Fibroblast of skin of left biceps (primary cell): ENCODE results near the gene SIL1.
A peak's percentile ranks its signal among the peaks of the same experiment; 100 is the strongest.
"Not testable (repeated sequence)": the region's sequence is repeated elsewhere in the genome, so short reads cannot be mapped to it uniquely, and the experiment has no call there.

Experiments used
- DNase-seq, 2 experiments: peaks; one replicate each; pipeline ENCODE4 v3.0.0-alpha.2; 2013; ENCODE audit warnings: low read depth in 2 of 2

The SIL1 gene

GRCh38 chr5:139141446-139142204, 56.5 kb downstream of the SIL1 start:
- no peak for DNase-seq

GRCh38 chr5:139140591-139141071, 57.5 kb downstream of the SIL1 start:
- DNase-seq: peak in 1 of 2 experiments; percentile 36

DNA sequence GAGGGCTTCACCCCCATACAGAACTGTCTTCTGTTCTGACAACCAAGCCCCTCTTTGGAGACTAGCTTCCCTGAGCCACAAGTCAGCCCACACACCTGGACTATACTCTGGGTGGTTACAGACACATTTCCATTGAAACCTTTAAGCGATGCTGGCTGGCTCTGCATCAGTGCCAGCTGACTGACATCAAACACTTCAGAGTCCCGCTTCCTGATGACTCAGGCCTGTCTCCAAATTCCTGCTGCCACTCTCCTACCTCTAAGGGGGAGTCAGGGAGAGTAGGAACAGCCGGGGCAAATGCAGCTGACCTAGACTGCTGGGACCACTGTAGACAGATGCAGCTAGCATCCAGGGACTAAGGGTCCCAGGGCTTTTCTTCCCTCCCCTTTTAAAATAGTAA, 59.4 kb downstream of the SIL1 start:
- DNase-seq: no peak

- DNase-seq: no peak
These were observed 60.1 kb downstream of the SIL1 start for GRCh38 chr5:139138109-139138508.

DNA sequence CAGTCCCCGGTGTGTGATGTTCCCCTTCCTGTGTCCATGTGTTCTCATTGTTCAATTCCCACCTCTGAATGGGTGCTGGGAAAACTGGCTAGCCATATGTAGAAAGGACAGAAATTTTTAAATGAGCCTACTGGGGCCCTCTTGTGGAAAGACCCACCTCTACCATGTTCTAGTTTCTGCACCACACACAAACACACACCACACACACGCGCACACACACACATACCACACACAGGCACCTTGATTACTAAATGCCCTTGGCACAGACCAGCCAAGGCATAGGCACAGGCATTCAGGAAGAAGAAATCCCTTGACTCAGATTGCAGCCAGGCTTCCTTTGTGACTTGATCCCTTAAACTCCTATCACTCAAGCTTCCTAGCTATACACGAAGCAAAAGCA, 60.5 kb downstream of the SIL1 start:
- DNase-seq: no peak

GRCh38 chr5:139134906-139135305, 63.3 kb downstream of the SIL1 start:
- DNase-seq: no peak

GRCh38 chr5:139133282-139133681, 64.9 kb downstream of the SIL1 start:
- DNase-seq: no peak

GRCh38 chr5:139132515-139132914, 65.7 kb downstream of the SIL1 start:
- DNase-seq: no peak

GRCh38 chr5:139131921-139132432, 66.2 kb downstream of the SIL1 start:
- no peak for DNase-seq

DNA sequence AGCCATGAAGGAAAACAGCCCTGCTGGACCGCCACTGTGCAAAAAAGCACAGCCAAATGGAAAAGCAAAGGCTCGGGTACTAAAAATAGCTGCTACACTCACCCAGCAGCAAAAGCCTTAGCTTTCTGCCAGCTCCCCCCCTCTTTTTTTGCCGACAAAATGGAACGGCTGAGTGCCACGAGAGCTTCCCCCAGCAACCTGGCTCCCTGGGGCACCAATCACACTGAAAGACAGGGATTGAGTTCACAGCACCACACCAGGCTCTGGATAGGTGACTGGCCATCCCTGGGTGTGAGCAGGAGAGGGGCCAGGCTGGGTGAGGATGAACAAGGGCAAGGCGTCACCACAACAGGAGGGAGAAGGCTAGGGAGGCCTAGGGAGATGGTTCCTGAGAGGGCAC, 66.7 kb downstream of the SIL1 start:
- DNase-seq: no peak

DNA sequence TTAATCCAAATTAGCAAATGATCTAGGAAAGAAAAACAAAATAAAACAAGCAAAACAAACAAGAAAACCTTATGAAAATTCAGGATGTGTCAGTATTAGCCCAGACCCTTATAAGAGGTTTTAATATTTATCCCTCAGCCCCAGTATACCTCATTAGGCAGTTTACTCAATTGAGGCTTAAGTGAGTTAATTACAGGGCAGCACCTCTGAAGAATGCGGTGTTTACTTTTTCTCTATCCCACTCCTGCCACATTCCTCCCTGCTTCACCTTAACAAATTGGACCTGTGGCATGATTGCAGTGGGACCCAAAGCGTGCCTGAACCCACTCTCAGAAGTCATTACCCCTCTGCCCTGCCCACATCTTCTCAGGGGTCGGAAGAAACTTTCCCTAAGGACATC, 67.1 kb downstream of the SIL1 start:
- no peak for DNase-seq

DNA sequence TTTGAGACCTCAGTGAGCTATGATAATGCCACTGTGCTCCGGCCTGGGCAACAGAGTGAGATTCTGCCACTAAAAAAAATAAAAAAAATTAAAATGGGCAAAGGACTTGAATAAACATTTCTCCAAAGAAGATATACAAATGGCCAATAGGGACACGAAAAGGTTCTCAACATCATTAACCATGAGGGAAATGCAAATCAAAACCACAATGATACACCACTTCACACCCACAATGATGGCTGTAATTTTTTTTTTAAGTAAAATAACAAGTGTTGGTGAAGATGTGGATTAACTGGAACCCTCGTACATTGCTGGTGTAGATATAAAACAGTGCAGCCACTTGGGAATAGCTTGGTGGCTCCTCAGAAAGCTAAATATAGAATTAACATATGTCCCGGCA, 68.0 kb downstream of the SIL1 start:
- DNase-seq: no peak

DNA sequence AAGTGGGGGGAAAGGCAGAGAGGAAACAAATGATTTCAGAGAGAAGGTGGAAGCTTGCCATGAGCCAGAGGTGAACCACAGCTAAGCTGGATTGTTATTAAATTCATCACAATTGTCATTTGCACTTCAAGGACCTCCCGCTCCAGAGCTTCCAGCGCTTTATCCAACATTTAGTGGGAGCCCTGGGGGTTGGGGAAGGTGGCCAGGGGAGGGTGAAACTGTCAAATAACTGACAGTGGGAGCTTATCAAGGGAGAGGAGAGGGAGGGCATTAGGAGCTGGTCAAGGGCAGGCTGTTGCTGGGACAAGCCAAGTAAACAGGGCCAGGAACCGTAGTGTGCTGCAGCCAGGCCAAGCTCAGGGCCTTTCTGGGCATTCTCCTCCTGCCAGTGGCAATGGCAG, 71.5 kb downstream of the SIL1 start:
- no peak for DNase-seq

DNA sequence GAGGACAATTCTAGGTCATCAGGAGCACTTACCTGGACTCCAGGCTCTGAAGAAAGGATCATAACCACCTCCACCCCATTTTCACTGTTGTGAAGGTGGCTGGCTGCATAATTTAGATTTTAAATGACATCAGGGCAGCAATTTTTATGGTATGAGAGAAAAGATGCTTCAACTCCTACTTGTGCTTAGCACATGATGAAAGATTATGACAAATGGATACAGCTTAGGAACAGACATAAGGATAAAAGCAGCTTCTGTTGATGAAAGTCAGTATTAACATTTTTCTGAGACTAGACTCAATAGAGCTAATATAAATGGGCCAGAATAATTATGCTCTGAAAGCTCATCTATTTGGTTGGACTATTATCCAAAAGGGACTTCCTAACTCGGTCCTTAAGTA, 72.2 kb downstream of the SIL1 start:
- no peak for DNase-seq

DNA sequence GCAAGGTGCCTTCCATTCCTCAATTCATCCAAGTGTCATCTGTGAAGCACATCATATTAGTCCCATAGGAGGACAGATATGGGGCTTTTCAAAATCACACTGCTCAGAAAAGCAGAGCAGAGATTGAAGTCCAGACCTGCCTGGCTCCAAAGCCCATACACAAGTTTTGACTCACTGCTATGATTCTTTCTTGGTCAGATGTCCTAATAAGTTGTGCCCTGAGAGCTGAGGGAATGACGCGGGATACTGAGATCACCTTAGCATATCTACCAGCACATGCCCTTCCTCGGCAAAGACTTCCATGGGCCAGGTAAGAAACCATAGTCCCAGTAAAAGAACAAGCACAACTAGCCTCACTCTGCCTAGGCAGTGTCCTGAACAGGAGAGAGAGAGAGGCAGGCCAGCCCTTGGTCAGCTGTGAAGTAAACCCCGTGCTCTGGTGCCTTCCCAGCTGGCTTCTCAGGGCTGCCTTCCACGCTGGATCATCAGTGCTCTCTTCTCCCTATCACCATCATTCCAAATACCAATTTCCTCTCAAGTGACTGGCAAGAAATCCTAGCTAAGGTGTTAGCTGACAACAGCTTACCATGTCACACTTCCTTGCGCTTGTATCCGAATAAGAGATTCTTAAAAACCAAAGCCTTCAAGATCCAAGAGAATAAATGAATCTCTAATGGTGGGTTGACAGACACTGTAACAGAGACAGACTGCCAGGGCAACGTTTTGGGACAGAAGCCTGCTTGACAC, 73.2 kb downstream of the SIL1 start:
- DNase-seq: no peak

DNA sequence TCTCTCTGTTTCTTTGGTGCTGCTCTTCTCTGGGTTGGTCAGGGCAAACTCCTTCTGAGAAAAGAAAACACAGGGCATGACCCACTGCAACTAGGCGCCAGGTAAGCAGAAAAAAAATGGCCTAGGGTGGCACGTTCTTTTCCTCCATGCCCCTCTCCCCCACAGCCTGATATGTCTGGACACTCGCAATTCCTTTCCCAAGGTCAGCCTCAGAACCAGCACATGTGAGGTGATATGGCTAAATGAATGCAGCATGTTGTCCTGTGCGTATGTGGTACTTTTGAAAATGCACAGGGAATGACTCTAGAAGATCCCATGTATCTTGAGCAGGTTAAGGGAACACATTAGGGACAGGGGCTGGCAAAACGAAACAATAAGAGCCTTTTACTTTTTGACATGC, 77.0 kb downstream of the SIL1 start:
- DNase-seq: no peak

- DNase-seq: no peak
These were observed 77.6 kb downstream of the SIL1 start for GRCh38 chr5:139120521-139120920.

- no peak for DNase-seq
These were observed 79.4 kb downstream of the SIL1 start for GRCh38 chr5:139118804-139119203.

DNA sequence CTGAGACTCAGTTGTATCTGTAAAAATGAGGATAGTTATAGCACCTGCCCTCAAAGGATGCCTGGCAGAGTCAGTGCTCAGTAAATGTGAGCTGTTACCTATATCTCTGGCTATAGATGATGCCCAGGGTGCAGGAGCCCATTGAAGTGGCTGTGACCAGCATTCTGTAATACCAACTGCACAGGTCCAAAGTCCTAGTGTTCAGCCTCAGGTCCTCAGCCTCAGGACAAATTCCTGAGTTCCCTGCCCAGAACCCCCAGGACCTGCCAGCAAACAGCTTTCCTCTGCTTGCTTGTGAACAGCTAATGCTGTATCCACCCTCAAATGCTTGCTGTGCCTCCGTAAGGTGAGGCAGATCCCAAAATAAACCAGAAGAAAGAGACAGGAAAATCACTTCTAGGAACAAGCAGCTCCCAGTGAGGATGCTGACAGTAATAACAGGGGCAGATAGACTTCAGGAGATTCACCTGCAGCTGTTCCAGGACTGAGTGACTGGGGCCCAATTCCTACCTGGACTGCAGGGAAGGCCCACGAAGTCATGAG, 80.8 kb downstream of the SIL1 start:
- DNase-seq: no peak

- DNase-seq: no peak
These were observed 82.0 kb downstream of the SIL1 start for GRCh38 chr5:139116100-139116655.

- no peak for DNase-seq
These were observed 84.3 kb downstream of the SIL1 start for GRCh38 chr5:139113892-139114291.

GRCh38 chr5:139112362-139112761, 85.8 kb downstream of the SIL1 start:
- DNase-seq: not testable (repeated sequence)
